OCI-LY7 (cell line): Measurements from ENCODE around the gene NPR3. TPM values are rescaled to one million over a fixed set of nuclear protein-coding genes. Genes with fewer than 3 reads are reported as not detected.

Source experiments
- BruUV-seq: library from RNA; stranded (reverse); fragments of 400-500 nt; replicated peaks from 2 replicates; lab custom pipeline; 2021; lab: Mats Ljungman, UMichigan
- CTCF ChIA-PET: fragments of 300-600 bp; sonication (Branson Sonifier 250); formaldehyde crosslinking; loops from one replicate; lab custom pipeline; 2022; ENCODE audit warnings: antibody characterized with exemption; ENCODE audit not compliant: unreplicated experiment; lab: Charles Lee
- POLR2A ChIA-PET: fragments of 300-600 bp; sonication (Branson Sonifier 250); formaldehyde crosslinking; loops from one replicate; lab custom pipeline; 2022; ENCODE audit warnings: antibody characterized with exemption; lab: Charles Lee
- DNase-seq: peaks from one replicate; pipeline ENCODE4 v3.0.0-alpha.2; 2015; ENCODE audit warnings: low spot score
- H2AFZ ChIP-seq: fragments of 200-600 bp; sonication (generic), shearing (Covaris generic); 2 replicates; pipeline ENCODE4 v1.6.1; 2014; ENCODE audit warnings: mild to moderate bottlenecking, antibody characterized with exemption, low read length, moderate library complexity
- H3K27ac ChIP-seq: fragments of 200-600 bp; sonication (generic); 2 replicates; pipeline ENCODE4 v1.5.1; 2014; ENCODE audit warnings: mixed run types, low read depth, mild to moderate bottlenecking, moderate library complexity, low read length, inconsistent platforms; ENCODE audit not compliant: poor library complexity, severe bottlenecking
- H3K36me3 ChIP-seq: fragments of 200-600 bp; sonication (generic); 2 replicates; pipeline ENCODE4 v1.6.1; 2014; ENCODE audit warnings: mild to moderate bottlenecking, antibody characterized with exemption, low read length, moderate library complexity, mixed read lengths; ENCODE audit not compliant: insufficient read depth
- H3K4me1 ChIP-seq: fragments of 200-600 bp; sonication (generic); 2 replicates; pipeline ENCODE4 v1.5.1; 2014; ENCODE audit warnings: mild to moderate bottlenecking, low read length; ENCODE audit not compliant: insufficient read depth, poor library complexity, severe bottlenecking
- H3K4me2 ChIP-seq: fragments of 200-600 bp; sonication (generic); 2 replicates; pipeline ENCODE4 v1.6.1; 2014; ENCODE audit warnings: mild to moderate bottlenecking, low read length
- H3K4me3 ChIP-seq: fragments of 200-600 bp; sonication (generic); 2 replicates; pipeline ENCODE4 v1.5.1; 2014; ENCODE audit warnings: mild to moderate bottlenecking, low read depth, low read length; ENCODE audit not compliant: poor library complexity, severe bottlenecking
- H3K79me2 ChIP-seq: fragments of 200-600 bp; sonication (generic); 2 replicates; pipeline ENCODE4 v1.6.1; 2016; ENCODE audit warnings: low read depth, mild to moderate bottlenecking, low read length, moderate library complexity, mixed read lengths; ENCODE audit not compliant: insufficient read depth
- H3K9me2 ChIP-seq: fragments of 200-600 bp; sonication (generic); 2 replicates; pipeline ENCODE4 v1.6.1; 2016; ENCODE audit warnings: mild to moderate bottlenecking, low read length, mixed read lengths; ENCODE audit not compliant: insufficient read depth
- H3K9me3 ChIP-seq: fragments of 200-600 bp; sonication (generic); 2 replicates; pipeline ENCODE4 v1.6.1; 2014; ENCODE audit warnings: mild to moderate bottlenecking, mixed run types, low read length, mixed read lengths
- H4K20me1 ChIP-seq: fragments of 200-600 bp; sonication (generic); 2 replicates; pipeline ENCODE4 v1.6.1; 2014; ENCODE audit warnings: mild to moderate bottlenecking, antibody characterized with exemption, low read length, moderate library complexity, mixed read lengths; ENCODE audit not compliant: insufficient read depth
- CTCF ChIP-seq: fragments of 200-600 bp; sonication (generic); conservative IDR thresholded peaks from 2 replicates; pipeline ENCODE4 v1.5.1; 2014; ENCODE audit warnings: mild to moderate bottlenecking, antibody characterized with exemption, low read length, moderate library complexity, mixed read lengths
- EZH2phosphoT487 ChIP-seq: fragments of 200-600 bp; sonication (generic); IDR thresholded peaks from 2 replicates; pipeline ENCODE4 v1.6.1; 2018; ENCODE audit warnings: low read depth, borderline replicate concordance, mild to moderate bottlenecking, mixed run types, antibody characterized with exemption, low read length, moderate library complexity, mixed read lengths
- intact Hi-C: fragments of 100-400 bp; cut with micrococcal nuclease; formaldehyde crosslinking; loops from one replicate; pipeline ENCODE4 v1.10.0; 2022; ENCODE audit not compliant: unreplicated experiment
- total RNA-seq, 2 experiments: library from RNA; depleted of rRNA in 1 of 2; stranded (reverse); fragments of >200 nt in 1 of 2; shearing (Covaris generic) in 1 of 2; gene quantifications; 2 replicates each; pipeline ENCODE4 v1.2.3, GENCODE V29; 2014 to 2022

The NPR3 gene
- total RNA-seq, 2 experiments from 2014 or later, result not detected

- ChIA-PET POLR2A (no interaction called here), CTCF (no interaction called here)
- Histone ChIP-seq H3K27ac (no peak overlapping the region), H4K20me1 (no peaks in the 10 kb centered on the region), H3K36me3 (no peaks in the 10 kb centered on the region), H3K9me3 (no peaks in the 10 kb centered on the region), H3K4me3 (no peak overlapping the region), H3K9me2 (no peaks in the 10 kb centered on the region), H3K79me2 (no peaks in the 10 kb centered on the region), H3K4me1 (no peaks in the 10 kb centered on the region), H2AFZ (no peak overlapping the region), H3K4me2 (no peak overlapping the region)
- no peak for TF ChIP-seq EZH2phosphoT487
- TF ChIP-seq CTCF, result no peak
- DNase-seq, result no peak
- intact Hi-C loops, result no loop called here
- no TSS peak for BruUV-seq
These were observed 68.8 kb downstream of the NPR3 start for GRCh38 chr5:32779754-32780415.

GRCh38 chr5:32780508-32780919 lies 69.4 kb downstream of the NPR3 start:
- BruUV-seq, result no TSS peak
- H3K36me3 ChIP-seq, result no peaks in the 10 kb centered on the region
- no peak overlapping the region for H3K4me3 ChIP-seq
- H4K20me1 ChIP-seq, result no peaks in the 10 kb centered on the region
- H3K4me1 ChIP-seq, result no peaks in the 10 kb centered on the region
- H3K27ac ChIP-seq, result no peak overlapping the region
- no peaks in the 10 kb centered on the region for H3K9me2 ChIP-seq
- no peak overlapping the region for H2AFZ ChIP-seq
- H3K79me2 ChIP-seq, result no peaks in the 10 kb centered on the region
- no peak for DNase-seq
- TF ChIP-seq CTCF (no peak), EZH2phosphoT487 (no peak)
- no peak overlapping the region for H3K4me2 ChIP-seq
- ChIA-PET POLR2A (no interaction called here), CTCF (no interaction called here)
- intact Hi-C loops, result no loop called here
- no peaks in the 10 kb centered on the region for H3K9me3 ChIP-seq

GRCh38 chr5:32783661-32784060 lies 72.5 kb downstream of the NPR3 start:
- Histone ChIP-seq H3K4me3 (no peak overlapping the region), H3K9me2 (no peaks in the 10 kb centered on the region), H3K4me1 (no peaks in the 10 kb centered on the region), H3K4me2 (no peak overlapping the region), H3K36me3 (no peaks in the 10 kb centered on the region), H3K9me3 (no peaks in the 10 kb centered on the region), H3K79me2 (no peaks in the 10 kb centered on the region), H2AFZ (no peak overlapping the region), H4K20me1 (no peaks in the 10 kb centered on the region), H3K27ac (no peak overlapping the region)
- DNase-seq, result no peak
- intact Hi-C loops, result no loop called here
- CTCF ChIA-PET, result no interaction called here
- BruUV-seq, result no TSS peak
- TF ChIP-seq EZH2phosphoT487 (no peak), CTCF (no peak)
- POLR2A ChIA-PET, result interaction anchor here (0.5 to 1.8 kb wide), 3 partner anchors 21 to 500 kb away, joined by 3 to 5 read pairs (median 4); no protein-coding TSS in a partner anchor
